Activated CD4-positive, alpha-beta T cell treated with anti-CD3 and anti-CD28 coated beads, Interleukin-2, amount 50 U/mL, for 4 hours (primary cell): Measurements from ENCODE around the gene CAB39.

ENCODE experiments used
- DNase-seq, 2 experiments: peaks; one replicate each; pipeline ENCODE4 v3.0.0-alpha.2; 2020

The CAB39 gene

GRCh38 chr2:230864605-230865306, 152.1 kb downstream of the CAB39 start, which contains the start of gene ITM2C:
Gene ITM2C (plus strand): TSS chr2:230864942. CDS start chr2:230865026, 84 bp downstream.
- peak; percentile 59 to 66 for DNase-seq

GRCh38 chr2:230865307-230865765, 152.7 kb downstream of the CAB39 start:
- DNase-seq = no peak

- DNase-seq = no peak
Observed at GRCh38 chr2:230865766-230866755, 153.4 kb downstream of the CAB39 start.

GRCh38 chr2:230866756-230867523, 154.3 kb downstream of the CAB39 start:
- peak; percentile 44 to 49 for DNase-seq

- no peak for DNase-seq
Observed at GRCh38 chr2:230868161-230868946, 155.7 kb downstream of the CAB39 start.

GRCh38 chr2:230868947-230869913, 156.6 kb downstream of the CAB39 start:
- no peak for DNase-seq

- no peak for DNase-seq
Observed at GRCh38 chr2:230869914-230870543, 157.4 kb downstream of the CAB39 start.
